IMR-90 (cell line): ENCODE data around the gene CENATAC. TPM values are rescaled to one million over a fixed set of nuclear protein-coding genes. Genes with fewer than 3 reads are reported as not detected.

Source experiments
- ATAC-seq: fragments of 200-7000 bp; cut with Tn5 transposase; 2 replicates; pipeline ENCODE4 v1.9.1; 2020; ENCODE audit warnings: low read depth, mild to moderate bottlenecking, moderate library complexity
- BruUV-seq: library from RNA; stranded (reverse); fragments of 400-500 nt; replicated peaks from 2 replicates; lab custom pipeline; 2021; lab: Mats Ljungman, UMichigan
- CTCF ChIA-PET: fragments of 300-600 bp; formaldehyde crosslinking; extraction: SDS; loops from one replicate; lab custom pipeline; 2021; ENCODE audit warnings: antibody characterized with exemption; lab: Yijun Ruan, JAX
- POLR2A ChIA-PET: fragments of 300-600 bp; sonication (Branson Sonifier 250); formaldehyde crosslinking; loops from one replicate; lab custom pipeline; 2022; ENCODE audit warnings: antibody characterized with exemption; ENCODE audit not compliant: unreplicated experiment; lab: Charles Lee
- DNase-seq: peaks from one replicate; pipeline ENCODE4 v3.0.0; 2013
- H2AFZ ChIP-seq: replicated peaks from 2 replicates; pipeline ENCODE3; 2013; ENCODE audit warnings: low read length, mild to moderate bottlenecking; ENCODE audit not compliant: poor library complexity
- H2AK5ac ChIP-seq: 2 replicates; pipeline ENCODE4 v1.6.1; 2013; ENCODE audit warnings: low read depth, low read length, inconsistent platforms
- H2AK9ac ChIP-seq: replicated peaks from 2 replicates; pipeline ENCODE3; 2013; ENCODE audit warnings: mild to moderate bottlenecking, low read depth, low read length, moderate library complexity; ENCODE audit not compliant: poor library complexity
- H2BK120ac ChIP-seq: 2 replicates; pipeline ENCODE4 v1.6.1; 2013; ENCODE audit warnings: low read depth, low read length, inconsistent platforms
- H2BK15ac ChIP-seq: 3 replicates; pipeline ENCODE4 v1.6.1; 2013; ENCODE audit warnings: low read depth, low read length, inconsistent platforms
- H2BK20ac ChIP-seq: 2 replicates; pipeline ENCODE4 v1.6.1; 2013; ENCODE audit warnings: low read depth, mild to moderate bottlenecking, inconsistent platforms, low read length, moderate library complexity
- H2BK5ac ChIP-seq: 2 replicates; pipeline ENCODE4 v1.6.1; 2013; ENCODE audit warnings: mild to moderate bottlenecking, low read depth, low read length, inconsistent platforms; ENCODE audit not compliant: poor library complexity, severe bottlenecking
- H3K14ac ChIP-seq: replicated peaks from 2 replicates; pipeline ENCODE4 v1.6.1; 2013; ENCODE audit warnings: low read depth, low read length, inconsistent platforms
- H3K18ac ChIP-seq: 2 replicates; pipeline ENCODE4 v1.6.1; 2013; ENCODE audit warnings: low read depth, low read length, control low read depth
- H3K23ac ChIP-seq: 2 replicates; pipeline ENCODE4 v1.6.1; 2013; ENCODE audit warnings: low read depth, low read length, inconsistent platforms
- H3K27ac ChIP-seq: 2 replicates; pipeline ENCODE4 v1.5.1; 2013; ENCODE audit warnings: mild to moderate bottlenecking, control low read depth, low read length; ENCODE audit not compliant: insufficient read depth
- H3K27me3 ChIP-seq: 2 replicates; pipeline ENCODE4 v1.6.1; 2013; ENCODE audit warnings: low read length; ENCODE audit not compliant: control insufficient read depth, insufficient read depth
- H3K36me3 ChIP-seq: 2 replicates; pipeline ENCODE4 v1.6.1; 2013; ENCODE audit warnings: low read length, mixed read lengths; ENCODE audit not compliant: control insufficient read depth, insufficient read depth
- H3K4ac ChIP-seq: 2 replicates; pipeline ENCODE4 v1.6.1; 2013; ENCODE audit warnings: low read depth, low read length, inconsistent platforms
- H3K4me1 ChIP-seq: 2 replicates; pipeline ENCODE4 v1.6.1; 2013; ENCODE audit warnings: low read length, mixed read lengths; ENCODE audit not compliant: control insufficient read depth, insufficient read depth
- H3K4me2 ChIP-seq: 2 replicates; pipeline ENCODE4 v1.6.1; 2013; ENCODE audit warnings: low read depth, mild to moderate bottlenecking, control low read depth, low read length, moderate library complexity
- H3K4me3 ChIP-seq: 2 replicates; pipeline ENCODE4 v1.5.1; 2013; ENCODE audit warnings: low read depth, mild to moderate bottlenecking, control low read depth, low read length, moderate library complexity; ENCODE audit not compliant: insufficient read depth
- H3K56ac ChIP-seq: 2 replicates; pipeline ENCODE4 v1.6.1; 2013; ENCODE audit warnings: low read length, inconsistent platforms; ENCODE audit not compliant: insufficient read depth; ENCODE audit errors: extremely low read depth
- H3K79me1 ChIP-seq, 2 experiments: 2 replicates each; pipeline ENCODE4 v1.6.1; 2013; ENCODE audit warnings: low read length in 2 of 2, inconsistent platforms in 1 of 2, low read depth in 1 of 2
- H3K9ac ChIP-seq: 2 replicates; pipeline ENCODE4 v1.6.1; 2013; ENCODE audit warnings: low read depth, low read length, control low read depth
- H3K9me1 ChIP-seq: 2 replicates; pipeline ENCODE4 v1.6.1; 2013; ENCODE audit warnings: low read length, inconsistent platforms; ENCODE audit not compliant: insufficient read depth
- H3K9me3 ChIP-seq: 2 replicates; pipeline ENCODE4 v1.6.1; 2013; ENCODE audit warnings: low read length; ENCODE audit not compliant: control insufficient read depth, insufficient read depth
- H4K20me1 ChIP-seq: 2 replicates; pipeline ENCODE4 v1.6.1; 2013; ENCODE audit warnings: low read length, inconsistent platforms; ENCODE audit not compliant: insufficient read depth
- H4K5ac ChIP-seq: 2 replicates; pipeline ENCODE4 v1.6.1; 2013; ENCODE audit warnings: mild to moderate bottlenecking, low read depth, low read length, control low read depth
- H4K8ac ChIP-seq, 2 experiments: 2 replicates each; pipeline ENCODE4 v1.6.1; 2013; ENCODE audit warnings: low read depth in 2 of 2, low read length in 2 of 2, control low read depth in 1 of 2, inconsistent platforms in 1 of 2
- H4K91ac ChIP-seq: 2 replicates; pipeline ENCODE4 v1.6.1; 2013; ENCODE audit warnings: low read depth, low read length, inconsistent platforms; ENCODE audit not compliant: insufficient read depth
- CHD1 ChIP-seq: IDR thresholded peaks from 2 replicates; pipeline ENCODE4 v1.6.1; 2012; ENCODE audit warnings: low read depth, low read length, improper control_type of control experiment
- MXI1 ChIP-seq: IDR thresholded peaks from 2 replicates; pipeline ENCODE4 v1.6.1; 2012; ENCODE audit warnings: low read depth, mild to moderate bottlenecking, low read length, moderate library complexity, borderline replicate concordance
- WGBS, 2 experiments: methylation state at CpG; one replicate each; pipeline versions ENCODE4 v1.1.5 to v1.1.7; 2013; ENCODE audit warnings: missing lambda C conversion rate in 2 of 2; ENCODE audit not compliant: insufficient read length in 1 of 2; ENCODE audit errors: extremely low coverage in 2 of 2; 5-methylcytosine and 5-hydroxymethylcytosine counted together
- dilution Hi-C: fragments of 300-500 bp; cut with HindIII; formaldehyde crosslinking; loops from one replicate; pipeline ENCODE4 v1.14.3; 2018; ENCODE audit warnings: low sequenced_read_pairs; ENCODE audit not compliant: unreplicated experiment
- in situ Hi-C: fragments of 300-500 bp; cut with MboI; formaldehyde crosslinking; loops from 3 replicates; pipeline ENCODE4 v1.14.3; 2019; ENCODE audit warnings: low sequenced_read_pairs, inconsistent platforms, mixed read lengths
- intact Hi-C: fragments of 100-400 bp; cut with micrococcal nuclease; formaldehyde crosslinking; loops from 2 replicates; pipeline ENCODE4 v1.10.0; 2022
- polyA plus RNA-seq, 3 experiments: library from polyadenylated mRNA; depleted of rRNA; stranded (reverse); fragments of >200 nt; gene quantifications; 2 replicates each; pipeline ENCODE4 v1.2.3, GENCODE V29; 2012; ENCODE audit warnings: low replicate concordance in 1 of 3
- total RNA-seq: library from RNA; depleted of rRNA; stranded (reverse); fragments of >200 nt; gene quantifications from 2 replicates; pipeline ENCODE4 v1.2.3, GENCODE V29; 2012

The CENATAC gene
- total and polyA plus RNA-seq, 2 of the 4 experiments (the other 2 are of a cell fraction): 13.1 to 16.7 TPM

GRCh38 chr11:118979434-118979833 is 18.5 kb upstream of the CENATAC start:
- in situ Hi-C loops (no loop called here), intact Hi-C loops (no loop called here), dilution Hi-C loops (no loop called here)
- H3K23ac ChIP-seq: no peak overlapping the region
- peaks cover 32% of the 10 kb centered on the region for H3K27me3 ChIP-seq
- no peak overlapping the region for H3K18ac ChIP-seq
- no peak overlapping the region for H2BK5ac ChIP-seq
- H3K9ac ChIP-seq: no peak overlapping the region
- H2BK15ac ChIP-seq: no peak overlapping the region
- H3K4me3 ChIP-seq: no peak overlapping the region
- no peak overlapping the region for H3K4me2 ChIP-seq
- no peak overlapping the region for H3K4ac ChIP-seq
- H3K56ac ChIP-seq: no peak overlapping the region
- no CpG with 5 or more reads among the region's 9 CpGs for WGBS, 2 experiments
- no peaks in the 10 kb centered on the region for H3K4me1 ChIP-seq
- no peaks in the 10 kb centered on the region for H3K9me1 ChIP-seq
- no peak for ATAC-seq
- no peak overlapping the region for H3K14ac ChIP-seq
- H2BK120ac ChIP-seq: no peak overlapping the region
- no peaks in the 10 kb centered on the region for H4K20me1 ChIP-seq
- no peaks in the 10 kb centered on the region for H3K36me3 ChIP-seq
- ChIA-PET POLR2A (no interaction called here), CTCF (interaction anchor here (0.7 kb wide), 1 partner anchor 10 kb away, joined by 3 read pairs; no protein-coding TSS in a partner anchor)
- no peaks in the 10 kb centered on the region for H3K9me3 ChIP-seq
- no peak overlapping the region for H3K27ac ChIP-seq
- H2AK9ac ChIP-seq: no peak overlapping the region
- H4K5ac ChIP-seq: no peak overlapping the region
- no peak overlapping the region for H2AK5ac ChIP-seq
- no peak overlapping the region for H2BK20ac ChIP-seq
- H4K8ac ChIP-seq: no peak overlapping the region
- H2AFZ ChIP-seq: no peak overlapping the region
- no TSS peak for BruUV-seq
- TF ChIP-seq MXI1 (no peak), CHD1 (no peak)
- DNase-seq: no peak
- H3K79me1 ChIP-seq: no peaks in the 10 kb centered on the region
- H4K91ac ChIP-seq: no peak overlapping the region
